ENCODE results near the gene AAMP.

The AAMP gene

DNA sequence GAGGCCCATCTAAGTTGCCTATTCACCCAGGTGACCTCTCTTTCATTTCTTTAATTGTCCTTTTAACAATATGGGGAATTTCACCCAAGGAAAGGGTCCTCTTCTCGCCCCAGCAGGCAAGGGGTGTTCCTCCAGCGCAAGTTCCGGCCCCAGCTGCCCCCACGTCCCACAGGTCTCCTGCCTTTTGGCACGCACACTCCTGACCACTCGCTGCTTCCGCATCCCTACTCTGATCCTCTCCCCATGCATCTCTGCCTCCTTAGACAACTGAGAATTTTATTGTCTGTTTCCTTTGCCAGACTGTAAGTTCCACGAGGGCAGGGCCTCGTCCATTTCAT lies 53.6 kb downstream of the AAMP start:
- H3K4me3 ChIP-seq (ENCODE audit: control insufficient read depth, low read depth, low read length) = peak overlapping the region; percentile 95
- no peak for DNase-seq (ENCODE audit: low read depth)
- TF ChIP-seq, protein P1, sequence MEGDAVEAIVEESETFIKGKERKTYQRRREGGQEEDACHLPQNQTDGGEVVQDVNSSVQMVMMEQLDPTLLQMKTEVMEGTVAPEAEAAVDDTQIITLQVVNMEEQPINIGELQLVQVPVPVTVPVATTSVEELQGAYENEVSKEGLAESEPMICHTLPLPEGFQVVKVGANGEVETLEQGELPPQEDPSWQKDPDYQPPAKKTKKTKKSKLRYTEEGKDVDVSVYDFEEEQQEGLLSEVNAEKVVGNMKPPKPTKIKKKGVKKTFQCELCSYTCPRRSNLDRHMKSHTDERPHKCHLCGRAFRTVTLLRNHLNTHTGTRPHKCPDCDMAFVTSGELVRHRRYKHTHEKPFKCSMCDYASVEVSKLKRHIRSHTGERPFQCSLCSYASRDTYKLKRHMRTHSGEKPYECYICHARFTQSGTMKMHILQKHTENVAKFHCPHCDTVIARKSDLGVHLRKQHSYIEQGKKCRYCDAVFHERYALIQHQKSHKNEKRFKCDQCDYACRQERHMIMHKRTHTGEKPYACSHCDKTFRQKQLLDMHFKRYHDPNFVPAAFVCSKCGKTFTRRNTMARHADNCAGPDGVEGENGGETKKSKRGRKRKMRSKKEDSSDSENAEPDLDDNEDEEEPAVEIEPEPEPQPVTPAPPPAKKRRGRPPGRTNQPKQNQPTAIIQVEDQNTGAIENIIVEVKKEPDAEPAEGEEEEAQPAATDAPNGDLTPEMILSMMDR (conservative IDR thresholded peaks at IDR 0.05; ENCODE audit: control insufficient read depth, insufficient read depth, low read depth, low read length) = no peak
